HG02623 (cell line): ENCODE measurements around the gene SPACA6.

Experiments
- ATAC-seq: cut with Tn5 transposase; IDR thresholded peaks from one replicate; pipeline ENCODE4 v1.9.1; 2021; ENCODE audit warnings: moderate library complexity; ENCODE audit not compliant: unreplicated experiment

Gene SPACA6

GRCh38 chr19:51688671-51689571, 4.2 kb upstream of the SPACA6 start:
- no peak for ATAC-seq

- no peak for ATAC-seq
Measured at GRCh38 chr19:51689751-51690453, 3.2 kb upstream of the SPACA6 start.

GRCh38 chr19:51690454-51691073, 2.6 kb upstream of the SPACA6 start:
- ATAC-seq = no peak

GRCh38 chr19:51691074-51691583, 2.0 kb upstream of the SPACA6 start:
- ATAC-seq = no peak

- no peak for ATAC-seq
Measured at GRCh38 chr19:51691584-51692428, 1.3 kb upstream of the SPACA6 start.

GRCh38 chr19:51692468-51692867, 662 bp upstream of the SPACA6 start:
- ATAC-seq = no peak

- no peak for ATAC-seq
Measured at GRCh38 chr19:51693819-51694218, 689 bp downstream of the SPACA6 start.

GRCh38 chr19:51694318-51695085, 1.4 kb downstream of the SPACA6 start:
- ATAC-seq = no peak

GRCh38 chr19:51695088-51695487, 2.0 kb downstream of the SPACA6 start:
- ATAC-seq = no peak

GRCh38 chr19:51695702-51696315, 2.7 kb downstream of the SPACA6 start:
- ATAC-seq = no peak

GRCh38 chr19:51696606-51697005, 3.5 kb downstream of the SPACA6 start:
- ATAC-seq = no peak

- ATAC-seq = no peak
Measured at GRCh38 chr19:51697169-51697776, 4.1 kb downstream of the SPACA6 start.

- no peak for ATAC-seq
Measured at GRCh38 chr19:51698296-51698695, 5.2 kb downstream of the SPACA6 start.

- no peak for ATAC-seq
Measured at GRCh38 chr19:51699170-51699569, 6.0 kb downstream of the SPACA6 start.

GRCh38 chr19:51701468-51702100, 8.5 kb downstream of the SPACA6 start:
- ATAC-seq = no peak

- ATAC-seq = no peak
Measured at GRCh38 chr19:51702103-51702824, 9.1 kb downstream of the SPACA6 start.

- ATAC-seq = no peak
Measured at GRCh38 chr19:51702825-51703574, 9.9 kb downstream of the SPACA6 start.
